H1 (cell line): Measurements from ENCODE around the gene ADAMTS17. TPM values are rescaled to one million over a fixed set of nuclear protein-coding genes. Genes with fewer than 3 reads are reported as not detected.

Source experiments
- CTCF ChIA-PET: fragments of 300-600 bp; sonication (Branson Sonifier 250); formaldehyde crosslinking; loops from one replicate; lab custom pipeline; 2021; ENCODE audit not compliant: partially characterized antibody; lab: Charles Lee
- POLR2A ChIA-PET: fragments of 300-600 bp; sonication (Branson Sonifier 250); formaldehyde crosslinking; loops from one replicate; lab custom pipeline; 2021; ENCODE audit warnings: inconsistent platforms; ENCODE audit not compliant: partially characterized antibody; lab: Charles Lee
- DNase-seq, 2 experiments: peaks; one replicate each; pipeline versions ENCODE4 v3.0.0 to v3.0.0-alpha.2; 2010 to 2022; ENCODE audit warnings: low spot score in 2 of 2, low read depth in 1 of 2, mixed read lengths in 1 of 2
- FAIRE-seq: peaks from 2 replicates; lab custom pipeline; 2011; peaks lifted over from hg19 to GRCh38; lab: Jason Lieb, UNC
- H2AFZ ChIP-seq: 2 replicates; pipeline ENCODE4 v1.8.1; 2012; ENCODE audit warnings: low read length, inconsistent platforms
- H2AK5ac ChIP-seq: 2 replicates; pipeline ENCODE4 v1.6.1; 2013; ENCODE audit warnings: low read depth, low read length
- H2BK120ac ChIP-seq: replicated peaks from 2 replicates; pipeline ENCODE3; 2013; ENCODE audit warnings: low read depth, low read length, inconsistent platforms
- H2BK12ac ChIP-seq: 2 replicates; pipeline ENCODE4 v1.6.1; 2013; ENCODE audit warnings: low read depth, low read length
- H2BK15ac ChIP-seq: 2 replicates; pipeline ENCODE4 v1.6.1; 2013; ENCODE audit warnings: low read length
- H2BK20ac ChIP-seq: 2 replicates; pipeline ENCODE4 v1.6.1; 2013; ENCODE audit warnings: low read length
- H2BK5ac ChIP-seq: 2 replicates; pipeline ENCODE4 v1.6.1; 2013; ENCODE audit warnings: low read depth, low read length
- H3K14ac ChIP-seq: 2 replicates; pipeline ENCODE4 v1.6.1; 2013; ENCODE audit warnings: inconsistent platforms; ENCODE audit not compliant: insufficient read length
- H3K18ac ChIP-seq: 2 replicates; pipeline ENCODE4 v1.6.1; 2013; ENCODE audit warnings: low read length; ENCODE audit errors: extremely low read depth
- H3K23ac ChIP-seq: 2 replicates; pipeline ENCODE4 v1.6.1; 2013; ENCODE audit warnings: inconsistent platforms; ENCODE audit not compliant: insufficient read length
- H3K23me2 ChIP-seq: 2 replicates; pipeline ENCODE4 v1.6.1; 2013; ENCODE audit warnings: low read depth, low read length
- H3K27ac ChIP-seq: 2 replicates; pipeline ENCODE4 v1.6.1; 2011; ENCODE audit warnings: low read depth, low read length, inconsistent platforms
- H3K27me3 ChIP-seq, 4 experiments: replicated peaks in 1 of 4; 1 replicate in 1 of 4; 2 replicates in 3 of 4; pipeline versions ENCODE4 v1.6.1 to v1.8.1; 2011 to 2013; ENCODE audit warnings: low read length in 3 of 4, mild to moderate bottlenecking in 3 of 4, inconsistent platforms in 2 of 4, mixed read lengths in 2 of 4, moderate library complexity in 1 of 4; ENCODE audit not compliant: control insufficient read depth in 3 of 4, insufficient read depth in 3 of 4; ENCODE audit errors: extremely low read depth in 1 of 4
- H3K36me3 ChIP-seq, 4 experiments: 2 replicates each; pipeline versions ENCODE4 v1.6.1 to v1.8.1; 2011 to 2013; ENCODE audit warnings: mild to moderate bottlenecking in 4 of 4, low read length in 3 of 4, moderate library complexity in 2 of 4, control low read depth in 1 of 4, inconsistent platforms in 1 of 4; ENCODE audit not compliant: insufficient read depth in 4 of 4, control insufficient read depth in 2 of 4
- H3K4ac ChIP-seq: replicated peaks from 2 replicates; pipeline ENCODE3; 2013; ENCODE audit warnings: low read length, low read depth, mixed read lengths, inconsistent platforms; ENCODE audit not compliant: insufficient read length
- H3K4me1 ChIP-seq, 4 experiments: replicated peaks in 1 of 4; 1 replicate in 1 of 4; 2 replicates in 3 of 4; pipeline versions ENCODE4 v1.6.1 to v1.8.1; 2011 to 2013; ENCODE audit warnings: low read length in 3 of 4, inconsistent platforms in 2 of 4, mixed read lengths in 1 of 4; ENCODE audit not compliant: insufficient read depth in 4 of 4, control insufficient read depth in 3 of 4
- H3K4me2 ChIP-seq, 2 experiments: 2 replicates each; pipeline versions ENCODE4 v1.6.1 to v1.8.1; 2011 to 2013; ENCODE audit warnings: low read depth in 2 of 2, low read length in 2 of 2, control low read depth in 1 of 2, inconsistent platforms in 1 of 2, mild to moderate bottlenecking in 1 of 2; ENCODE audit not compliant: insufficient read depth in 1 of 2
- H3K4me3 ChIP-seq, 4 experiments: fragments of 200-600, 300-600 bp in 1 of 4; sonication (generic), shearing (Covaris generic), sonication (Bioruptor Twin) in 1 of 4; 2 replicates each; pipeline versions ENCODE4 v1.5.1 to v1.8.1; 2011 to 2016; ENCODE audit warnings: low read length in 4 of 4, low read depth in 3 of 4, control low read depth in 2 of 4, inconsistent platforms in 2 of 4, mild to moderate bottlenecking in 2 of 4, mixed read lengths in 1 of 4, moderate library complexity in 1 of 4; ENCODE audit not compliant: insufficient read depth in 2 of 4; ENCODE audit errors: extremely low read depth in 1 of 4
- H3K56ac ChIP-seq: replicated peaks from 2 replicates; pipeline ENCODE3; 2013; ENCODE audit warnings: low read depth, mild to moderate bottlenecking, mixed read lengths, low read length, inconsistent platforms; ENCODE audit not compliant: insufficient read length
- H3K79me1 ChIP-seq: 2 replicates; pipeline ENCODE4 v1.6.1; 2013; ENCODE audit warnings: low read depth, low read length, control low read depth
- H3K79me2 ChIP-seq, 2 experiments: 2 replicates each; pipeline versions ENCODE4 v1.6.1 to v1.8.1; 2012 to 2013; ENCODE audit warnings: low read length in 2 of 2, mild to moderate bottlenecking in 2 of 2, inconsistent platforms in 1 of 2; ENCODE audit not compliant: insufficient read depth in 2 of 2, control insufficient read depth in 1 of 2
- H3K9ac ChIP-seq, 4 experiments: replicated peaks in 1 of 4; 1 replicate in 1 of 4; 2 replicates in 3 of 4; pipeline versions ENCODE4 v1.6.1 to v1.8.1; 2011 to 2013; ENCODE audit warnings: low read depth in 3 of 4, low read length in 3 of 4, control low read depth in 2 of 4, mild to moderate bottlenecking in 2 of 4, moderate library complexity in 2 of 4, inconsistent platforms in 1 of 4; ENCODE audit errors: extremely low read depth in 1 of 4
- H3K9me3 ChIP-seq, 2 experiments: 2 replicates each; pipeline versions ENCODE4 v1.6.1 to v1.8.1; 2012 to 2013; ENCODE audit warnings: mild to moderate bottlenecking in 2 of 2, moderate library complexity in 2 of 2, control low read depth in 1 of 2, inconsistent platforms in 1 of 2, low read depth in 1 of 2, low read length in 1 of 2, mixed read lengths in 1 of 2; ENCODE audit not compliant: insufficient read depth in 2 of 2
- H4K20me1 ChIP-seq, 2 experiments: replicated peaks in 1 of 2; 2 replicates each; pipeline versions ENCODE3 to v1.8.1; 2011 to 2013; ENCODE audit warnings: inconsistent platforms in 2 of 2, low read length in 2 of 2, mild to moderate bottlenecking in 1 of 2; ENCODE audit not compliant: insufficient read depth in 2 of 2, control insufficient read depth in 1 of 2
- H4K5ac ChIP-seq: 2 replicates; pipeline ENCODE4 v1.6.1; 2013; ENCODE audit warnings: low read length, low read depth, mixed read lengths, inconsistent platforms; ENCODE audit not compliant: insufficient read length
- H4K8ac ChIP-seq: 2 replicates; pipeline ENCODE4 v1.8.0; 2013; ENCODE audit warnings: mild to moderate bottlenecking, moderate library complexity, low read length, inconsistent platforms; ENCODE audit not compliant: insufficient read depth; ENCODE audit errors: extremely low read depth
- H4K91ac ChIP-seq: replicated peaks from 2 replicates; pipeline ENCODE3; 2013; ENCODE audit warnings: low read length, mixed read lengths, inconsistent platforms; ENCODE audit not compliant: insufficient read length
- CHD1 ChIP-seq: IDR thresholded peaks from 2 replicates; pipeline ENCODE4 v1.6.1; 2012; ENCODE audit warnings: low read depth, low read length, improper control_type of control experiment
- CTBP2 ChIP-seq: IDR thresholded peaks from 2 replicates; pipeline ENCODE4 v1.7.0; 2011; ENCODE audit warnings: borderline replicate concordance, mild to moderate bottlenecking, moderate library complexity, mixed read lengths, low read length; ENCODE audit not compliant: insufficient read depth, insufficient read length
- GABPA ChIP-seq: IDR thresholded peaks from 2 replicates; pipeline ENCODE4 v1.6.1; 2011; ENCODE audit warnings: mild to moderate bottlenecking, low read length, moderate library complexity, borderline replicate concordance; ENCODE audit not compliant: insufficient read depth
- KDM5A ChIP-seq: fragments of 200-600 bp; IDR thresholded peaks from 2 replicates; pipeline ENCODE4 v1.7.1; 2012; ENCODE audit warnings: mild to moderate bottlenecking, low read length, inconsistent platforms, mixed read lengths
- RNF2 ChIP-seq: fragments of 200-900, 300-1000 bp; sonication (generic); IDR thresholded peaks from 2 replicates; pipeline ENCODE4 v1.7.1; 2016; ENCODE audit warnings: borderline replicate concordance, low read depth, mild to moderate bottlenecking, antibody characterized with exemption, low read length; ENCODE audit not compliant: poor library complexity, severe bottlenecking; ENCODE audit errors: missing control alignments
- RXRA ChIP-seq: IDR thresholded peaks from 2 replicates; pipeline ENCODE4 v1.6.1; 2011; ENCODE audit warnings: low read depth, mild to moderate bottlenecking, low read length, moderate library complexity; ENCODE audit not compliant: insufficient read depth
- SP2 ChIP-seq: IDR thresholded peaks from 2 replicates; pipeline ENCODE4 v1.6.1; 2012; ENCODE audit warnings: mild to moderate bottlenecking, low read length, inconsistent platforms
- SRF ChIP-seq: IDR thresholded peaks from 2 replicates; pipeline ENCODE4 v1.6.1; 2011; ENCODE audit warnings: mild to moderate bottlenecking, low read depth, low read length, moderate library complexity
- TBP ChIP-seq: IDR thresholded peaks from 2 replicates; pipeline ENCODE4 v1.6.1; 2011; ENCODE audit warnings: low read depth, low read length, improper control_type of control experiment
- WGBS, 2 experiments: shearing (Covaris generic) in 1 of 2; methylation state at CpG; one replicate each; pipeline versions ENCODE4 v1.1.6 to v1.1.7; 2013 to 2015; ENCODE audit warnings: low lambda C conversion rate in 2 of 2, mixed read lengths in 2 of 2, inconsistent platforms in 1 of 2, low coverage in 1 of 2, missing lambda C conversion rate in 1 of 2; ENCODE audit not compliant: insufficient replicate concordance in 2 of 2, insufficient coverage in 1 of 2, insufficient read length in 1 of 2; ENCODE audit errors: extremely low coverage in 1 of 2, missing lambda C conversion rate in 1 of 2; 5-methylcytosine and 5-hydroxymethylcytosine counted together
- polyA plus RNA-seq, 7 experiments: library from polyadenylated mRNA; depleted of rRNA in 3 of 7; stranded (reverse) in 5 of 7; unstranded in 2 of 7; fragments of >200 nt in 5 of 7; fragments of 200-250 nt in 2 of 7; gene quantifications; 1 replicate in 5 of 7; 2 replicates in 1 of 7; 4 replicates in 1 of 7; pipeline versions ENCODE4 v1.2.1 to v1.2.3, GENCODE V29; 2011 to 2013; ENCODE audit warnings: missing spikeins in 2 of 7, mixed read lengths in 2 of 7
- total RNA-seq: library from RNA; stranded (reverse); fragmentation: NEBNext Ultra II Directional; extraction: Animal tissue kit (Norgen Biotek cat#: 25700); gene quantifications from 2 replicates; pipeline ENCODE4 v1.2.1, GENCODE V29; 2021
- TF ChIP-seq, protein P1 (sequence below): IDR thresholded peaks from 2 replicates; pipeline ENCODE4 v1.6.1; 2011; ENCODE audit warnings: low read depth, mild to moderate bottlenecking, low read length; ENCODE audit not compliant: insufficient read depth
- TF ChIP-seq, protein P2 (sequence below): IDR thresholded peaks from 2 replicates; pipeline ENCODE4 v1.6.1; 2012; ENCODE audit warnings: low read length, inconsistent platforms

Gene ADAMTS17
- total and polyA plus RNA-seq, 2 of the 8 experiments (the other 6 are each of a cell fraction or from before 2014, with no cell fraction given), result 0.51 to 1.7 TPM

GRCh38 chr15:99967841-99968371 lies 373.9 kb downstream of the ADAMTS17 start:
- H3K27me3 ChIP-seq, result no peaks in the 10 kb centered on the region
- no peak for FAIRE-seq
- no peak overlapping the region for H2BK15ac ChIP-seq
- no peak overlapping the region for H4K91ac ChIP-seq
- no peak overlapping the region for H3K4me3 ChIP-seq
- H2BK5ac ChIP-seq, result no peak overlapping the region
- H4K5ac ChIP-seq, result no peak overlapping the region
- no peak overlapping the region for H3K56ac ChIP-seq
- no peak overlapping the region for H2BK120ac ChIP-seq
- WGBS, 2 experiments, result 88% methylated on average over 11 of the region's 11 CpGs; no CpG with 5 or more reads in 1 of the 2 experiments
- no peak overlapping the region for H2BK12ac ChIP-seq
- H3K18ac ChIP-seq, result no peak overlapping the region
- no peak overlapping the region for H3K14ac ChIP-seq
- H3K27ac ChIP-seq, result no peak overlapping the region
- no peak overlapping the region for H2AFZ ChIP-seq
- H3K4ac ChIP-seq, result no peak overlapping the region
- no peaks in the 10 kb centered on the region for H3K79me1 ChIP-seq
- H4K20me1 ChIP-seq, result no peaks in the 10 kb centered on the region
- H3K9ac ChIP-seq, result no peak overlapping the region
- H2AK5ac ChIP-seq, result no peak overlapping the region
- H3K4me1 ChIP-seq, result no peaks in the 10 kb centered on the region; a peak in 1 of 7 replicates
- no peak overlapping the region for H3K23ac ChIP-seq
- TF ChIP-seq, protein P1, sequence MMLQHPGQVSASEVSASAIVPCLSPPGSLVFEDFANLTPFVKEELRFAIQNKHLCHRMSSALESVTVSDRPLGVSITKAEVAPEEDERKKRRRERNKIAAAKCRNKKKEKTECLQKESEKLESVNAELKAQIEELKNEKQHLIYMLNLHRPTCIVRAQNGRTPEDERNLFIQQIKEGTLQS, result no peak
- TF ChIP-seq TBP (no peak), CHD1 (no peak), RNF2 (no peak), KDM5A (no peak), SP2 (no peak), GABPA (no peak), RXRA (no peak), SRF (no peak), CTBP2 (no peak)
- TF ChIP-seq, protein P2, sequence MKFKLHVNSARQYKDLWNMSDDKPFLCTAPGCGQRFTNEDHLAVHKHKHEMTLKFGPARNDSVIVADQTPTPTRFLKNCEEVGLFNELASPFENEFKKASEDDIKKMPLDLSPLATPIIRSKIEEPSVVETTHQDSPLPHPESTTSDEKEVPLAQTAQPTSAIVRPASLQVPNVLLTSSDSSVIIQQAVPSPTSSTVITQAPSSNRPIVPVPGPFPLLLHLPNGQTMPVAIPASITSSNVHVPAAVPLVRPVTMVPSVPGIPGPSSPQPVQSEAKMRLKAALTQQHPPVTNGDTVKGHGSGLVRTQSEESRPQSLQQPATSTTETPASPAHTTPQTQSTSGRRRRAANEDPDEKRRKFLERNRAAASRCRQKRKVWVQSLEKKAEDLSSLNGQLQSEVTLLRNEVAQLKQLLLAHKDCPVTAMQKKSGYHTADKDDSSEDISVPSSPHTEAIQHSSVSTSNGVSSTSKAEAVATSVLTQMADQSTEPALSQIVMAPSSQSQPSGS, result no peak
- H3K23me2 ChIP-seq, result no peaks in the 10 kb centered on the region
- H3K36me3 ChIP-seq, result no peaks in the 10 kb centered on the region
- ChIA-PET CTCF (interaction anchor here (3.0 kb wide), 1 partner anchor 370 kb away, joined by 10 read pairs; no protein-coding TSS in a partner anchor), POLR2A (no interaction called here)
- no peaks in the 10 kb centered on the region for H3K9me3 ChIP-seq
- no peak overlapping the region for H4K8ac ChIP-seq
- DNase-seq, result no peak
- H3K4me2 ChIP-seq, result no peak overlapping the region
- no peak overlapping the region for H2BK20ac ChIP-seq
- no peaks in the 10 kb centered on the region for H3K79me2 ChIP-seq
